GM19099 (cell line): ENCODE data around the gene SPATA33.

Source experiments
- POLR2A ChIP-seq: IDR thresholded peaks from 3 replicates; pipeline ENCODE4 v1.6.1; 2011; ENCODE audit warnings: low read depth; ENCODE audit not compliant: insufficient read length; ENCODE audit errors: extremely low read depth

The SPATA33 gene

DNA sequence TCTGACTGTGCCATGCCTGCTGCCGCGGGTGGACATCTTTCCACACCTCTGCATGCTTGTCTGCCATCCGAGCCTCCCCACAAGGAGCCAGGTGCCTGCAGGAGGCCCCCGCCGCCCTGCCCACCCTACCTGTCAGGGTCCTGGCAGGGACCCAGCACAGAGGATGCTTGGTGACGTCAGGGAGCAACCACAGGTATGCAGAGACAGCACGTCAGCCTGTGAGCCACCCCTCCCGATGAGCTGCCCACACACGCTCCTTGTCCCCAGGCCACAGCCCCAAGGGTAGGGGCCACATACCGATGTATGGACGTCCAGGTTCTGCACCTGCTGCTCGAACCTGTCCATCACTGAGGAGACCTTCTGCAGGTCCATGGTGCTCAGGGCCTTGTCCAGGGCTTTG, 10.7 kb upstream of the SPATA33 start:
- TF ChIP-seq POLR2A, result no peak

DNA sequence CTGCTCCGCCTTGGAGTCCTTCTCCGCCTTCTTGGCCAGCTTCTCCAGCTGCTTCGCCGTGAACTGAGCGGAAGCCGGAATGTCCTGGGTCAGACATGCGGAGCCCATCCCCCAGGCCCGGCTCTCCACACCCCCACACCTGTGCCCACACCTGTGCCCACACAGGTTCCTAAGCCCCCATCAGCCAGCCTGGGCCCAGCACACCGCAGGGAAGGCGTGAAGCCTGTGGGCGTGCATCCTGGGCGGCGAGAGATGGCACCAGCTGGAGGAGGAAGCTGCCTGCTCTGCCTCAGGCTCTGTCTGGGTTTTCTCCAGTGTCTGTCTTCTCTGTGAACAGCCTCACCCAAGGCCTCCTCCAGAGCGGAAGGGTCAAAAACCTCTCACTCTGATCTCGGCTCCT, 6.1 kb upstream of the SPATA33 start:
- TF ChIP-seq POLR2A, result no peak

DNA sequence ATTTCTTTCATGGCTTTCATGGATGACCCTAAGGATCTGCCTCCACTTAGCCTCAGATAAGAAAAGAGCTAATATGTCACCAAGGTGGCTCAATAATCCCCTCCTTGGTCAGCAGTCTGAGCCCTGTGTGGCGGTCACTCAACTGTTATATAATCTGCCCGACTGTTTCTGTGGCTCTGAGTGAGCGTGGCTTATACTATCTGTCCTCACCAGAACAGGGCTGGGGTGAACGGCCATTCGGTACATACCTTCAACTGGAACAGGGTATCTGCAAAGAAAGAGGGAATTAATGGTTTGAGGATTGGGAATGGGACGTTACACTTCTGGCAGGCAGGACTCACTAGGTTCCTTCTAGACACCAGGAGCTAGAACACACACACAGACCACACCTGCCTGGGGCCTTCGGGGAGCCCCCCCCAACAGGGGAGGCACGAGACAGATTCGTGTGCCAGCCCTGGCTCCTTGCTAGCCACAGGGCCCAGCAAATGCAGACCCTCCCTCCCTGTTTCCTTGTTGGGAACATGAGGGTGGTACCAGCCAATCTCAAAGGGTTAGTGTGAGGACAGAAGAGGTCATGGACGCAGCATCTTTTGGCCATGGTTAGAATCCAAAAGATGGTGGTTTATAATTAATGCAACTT, 3.9 kb upstream of the SPATA33 start:
- no peak for TF ChIP-seq POLR2A

DNA sequence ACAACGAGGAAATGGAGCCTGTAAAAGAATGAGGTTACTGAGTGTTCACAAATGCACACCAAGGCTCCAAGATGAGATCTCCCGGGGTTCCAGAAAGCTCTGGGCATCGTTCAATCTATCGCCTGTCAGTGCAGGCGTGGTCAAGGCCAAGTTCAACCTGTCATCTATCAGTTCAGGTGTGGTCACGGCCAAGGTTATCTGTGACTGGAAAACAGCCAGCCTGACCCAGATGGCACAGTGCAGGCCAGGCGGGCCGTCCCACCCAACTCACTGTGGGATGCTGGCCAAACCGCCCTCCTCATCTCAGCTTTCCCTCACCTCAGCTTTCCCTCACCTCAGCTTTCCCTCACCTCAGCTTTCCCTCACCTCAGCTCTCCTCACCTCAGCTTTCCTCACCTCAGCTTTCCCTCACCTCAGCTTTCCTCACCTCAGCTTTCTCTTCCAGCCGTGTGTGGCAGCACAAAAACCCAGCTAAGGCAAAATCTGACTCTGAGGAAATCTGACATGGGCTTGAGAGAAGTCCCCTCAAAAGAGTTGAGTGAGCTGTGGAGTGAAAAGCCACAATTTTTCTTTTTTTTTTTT, 2.5 kb upstream of the SPATA33 start:
- no peak for TF ChIP-seq POLR2A

DNA sequence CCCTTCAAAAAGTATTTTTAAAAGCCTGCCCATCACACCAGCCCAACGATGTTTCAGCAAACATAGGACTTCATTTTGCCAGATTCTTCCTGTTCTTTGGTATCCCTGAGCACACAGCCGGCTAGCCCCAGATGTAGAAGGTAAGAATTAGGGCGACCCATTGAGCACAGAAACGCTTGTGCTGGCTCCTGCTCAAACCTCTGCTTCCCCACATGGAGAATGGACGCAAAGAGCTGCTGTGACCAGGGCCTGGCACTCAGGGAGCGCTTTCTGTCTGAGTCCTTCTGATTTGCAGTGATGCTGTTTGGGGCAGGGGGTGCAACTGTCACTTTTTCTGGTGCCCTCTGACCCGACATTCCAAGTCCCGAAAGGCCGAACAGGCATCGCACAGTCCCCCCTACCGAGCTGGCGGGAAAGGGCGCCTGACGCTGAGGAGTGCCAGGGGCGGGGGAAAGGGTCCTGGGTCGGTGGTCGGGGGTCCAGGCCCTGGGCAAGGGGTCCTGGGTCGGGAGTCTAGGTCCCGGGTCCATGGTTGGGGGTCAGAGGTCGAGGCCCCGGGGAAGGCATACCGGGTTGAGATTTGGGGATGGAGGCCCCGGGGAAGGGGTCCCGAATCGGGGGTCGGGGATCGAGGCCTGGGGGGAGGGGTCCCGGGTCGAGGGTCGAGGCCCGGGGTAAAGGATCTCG, 1.1 kb upstream of the SPATA33 start:
- no peak for TF ChIP-seq POLR2A

DNA sequence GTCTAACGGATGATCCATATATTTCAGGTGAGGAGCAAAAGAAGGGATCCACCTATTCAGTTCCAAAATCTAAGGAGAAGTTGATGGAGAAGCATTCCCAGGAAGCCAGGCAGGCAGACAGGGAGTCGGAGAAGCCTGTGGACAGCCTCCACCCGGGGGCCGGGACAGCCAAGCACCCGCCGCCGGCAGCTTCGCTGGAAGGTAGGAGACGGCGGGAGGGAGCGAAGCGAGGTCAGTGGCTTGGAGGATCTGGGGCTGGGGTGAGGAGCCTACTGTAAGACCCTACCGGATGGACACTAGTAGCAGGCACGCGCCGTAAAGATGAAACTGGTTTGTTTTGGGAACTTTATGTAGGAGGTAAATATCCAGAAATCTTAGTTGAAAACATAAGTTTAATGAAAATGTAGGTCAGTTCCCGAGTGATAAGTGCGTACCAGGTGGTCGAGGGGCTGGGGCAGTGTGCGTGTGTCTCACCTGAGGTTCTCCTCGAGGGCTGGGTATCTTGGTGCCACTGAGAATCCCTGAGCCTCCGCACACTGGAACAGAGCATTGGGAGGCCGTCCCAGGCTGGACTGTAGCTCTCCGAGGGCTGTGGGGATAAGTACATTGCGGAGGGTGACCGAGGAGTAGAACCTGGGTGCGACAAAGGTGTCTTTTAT, 714 bp downstream of the SPATA33 start:
- no peak for TF ChIP-seq POLR2A

- no peak for TF ChIP-seq POLR2A
Observed at GRCh38 chr16:89660146-89660545, 2.5 kb downstream of the SPATA33 start.

DNA sequence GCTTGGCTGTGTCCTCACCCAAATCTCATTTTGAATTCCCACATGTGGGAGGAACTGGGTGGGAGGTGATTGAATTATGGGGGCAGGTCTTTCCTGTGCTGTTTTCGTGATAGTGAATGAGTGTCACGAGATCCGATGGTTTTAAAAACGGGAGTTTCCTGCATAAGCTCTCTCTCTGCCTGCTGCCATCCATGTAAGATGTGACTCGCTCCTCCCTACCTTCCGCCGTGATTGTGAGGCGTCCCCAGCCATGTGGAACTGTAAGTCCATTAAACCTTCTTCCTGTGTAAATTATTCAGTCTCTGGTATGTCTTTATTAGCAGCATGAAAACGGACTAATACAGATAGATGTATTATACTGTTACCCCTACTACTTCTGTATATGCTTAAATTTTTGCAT, 3.6 kb downstream of the SPATA33 start:
- no peak for TF ChIP-seq POLR2A

GRCh38 chr16:89667633-89668032, 10.0 kb downstream of the SPATA33 start:
- no peak for TF ChIP-seq POLR2A

DNA sequence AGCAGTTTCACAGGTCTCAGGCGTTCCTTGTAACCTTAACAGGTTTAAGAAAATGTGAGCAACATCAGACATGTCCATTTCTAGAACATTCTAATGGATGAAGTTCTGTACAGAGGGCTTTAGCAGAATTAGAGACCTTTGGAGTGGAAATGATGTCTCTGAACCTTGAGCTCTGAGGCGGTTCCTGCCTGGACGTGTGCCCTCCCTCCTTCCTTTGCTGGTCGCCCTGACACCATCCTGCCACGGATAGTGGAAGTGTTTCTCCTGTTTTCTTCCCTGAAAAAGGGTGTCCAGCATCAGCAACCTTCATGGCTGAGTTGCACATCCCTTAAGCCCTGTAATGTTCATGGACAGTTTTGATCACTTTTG, 11.1 kb downstream of the SPATA33 start:
- no peak for TF ChIP-seq POLR2A

GRCh38 chr16:89669755-89670154, 12.1 kb downstream of the SPATA33 start:
- no peak for TF ChIP-seq POLR2A

GRCh38 chr16:89670496-89671431, 13.1 kb downstream of the SPATA33 start:
- TF ChIP-seq POLR2A, result no peak

DNA sequence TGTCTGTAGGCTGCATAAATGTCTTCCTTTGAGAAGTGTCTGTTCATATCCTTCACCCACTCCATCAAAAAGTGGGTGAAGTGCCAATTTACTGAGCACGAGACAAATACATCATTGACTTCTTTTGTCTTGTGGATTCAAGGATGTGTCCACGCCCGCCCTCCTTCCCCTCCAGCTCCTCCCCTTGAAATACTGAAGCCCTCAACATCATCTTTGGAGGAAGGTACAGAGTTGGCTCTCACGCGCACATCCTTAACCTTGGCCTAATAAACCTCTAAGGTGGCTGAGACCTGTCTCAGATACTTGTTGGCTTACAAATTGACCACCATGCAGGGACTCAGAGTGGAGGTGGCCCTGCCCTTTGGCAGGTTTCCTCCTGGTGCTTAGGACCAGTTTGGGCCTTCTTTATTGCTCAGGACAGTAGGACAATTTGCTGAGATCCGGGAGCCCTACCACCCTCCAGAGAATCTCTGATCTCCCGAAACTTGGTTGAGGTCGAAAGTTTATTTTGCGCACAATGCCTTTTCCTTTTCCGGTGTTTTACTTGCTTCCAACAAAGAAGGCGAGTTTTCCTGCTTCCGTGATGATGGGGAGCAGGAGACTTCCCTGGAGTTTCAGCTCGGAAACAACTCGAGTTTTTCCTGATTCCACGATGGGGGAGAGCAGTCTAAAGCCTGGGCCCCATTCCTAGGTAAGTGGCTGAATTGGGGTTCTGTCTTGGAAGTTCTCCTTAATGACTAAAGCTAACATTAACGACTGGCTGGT, 14.7 kb downstream of the SPATA33 start:
- no peak for TF ChIP-seq POLR2A

GRCh38 chr16:89678258-89678657, 20.6 kb downstream of the SPATA33 start:
- TF ChIP-seq POLR2A, result no peak
